Activated T-cell treated with anti-CD3 and anti-CD28 coated beads for 1 hour (primary cell): ENCODE measurements around the gene SLC25A31.

ENCODE experiments used
- DNase-seq: peaks from one replicate; pipeline ENCODE4 v3.0.0-alpha.2; 2020; ENCODE audit warnings: low read depth

The SLC25A31 gene

GRCh38 chr4:127730142-127730913 lies at the start of gene SLC25A31:
SLC25A31 (plus strand) TSS chr4:127730400; CDS start chr4:127730546, 146 bp downstream.
- no peak for DNase-seq

GRCh38 chr4:127685292-127685691 lies 44.9 kb upstream of the SLC25A31 start:
- DNase-seq: no peak

DNA sequence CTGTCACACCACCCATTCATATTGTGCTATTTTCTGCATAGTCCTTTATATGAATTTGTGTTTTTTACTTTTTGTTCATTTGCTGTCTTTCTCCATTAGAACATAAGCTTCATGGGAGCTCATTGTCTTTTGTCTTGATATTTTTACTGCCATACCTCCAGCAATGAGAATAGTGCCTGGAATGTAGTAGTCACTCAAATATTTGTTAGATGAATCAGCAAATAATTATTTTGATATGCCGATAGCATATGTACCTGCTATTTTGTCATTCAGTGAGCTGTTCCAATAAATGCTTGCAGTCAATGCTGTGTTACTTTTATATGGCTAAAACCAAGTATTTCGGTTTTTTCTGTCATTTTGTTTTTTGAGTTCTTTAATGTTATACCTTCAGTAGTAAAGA lies 43.5 kb upstream of the SLC25A31 start:
- DNase-seq: no peak

DNA sequence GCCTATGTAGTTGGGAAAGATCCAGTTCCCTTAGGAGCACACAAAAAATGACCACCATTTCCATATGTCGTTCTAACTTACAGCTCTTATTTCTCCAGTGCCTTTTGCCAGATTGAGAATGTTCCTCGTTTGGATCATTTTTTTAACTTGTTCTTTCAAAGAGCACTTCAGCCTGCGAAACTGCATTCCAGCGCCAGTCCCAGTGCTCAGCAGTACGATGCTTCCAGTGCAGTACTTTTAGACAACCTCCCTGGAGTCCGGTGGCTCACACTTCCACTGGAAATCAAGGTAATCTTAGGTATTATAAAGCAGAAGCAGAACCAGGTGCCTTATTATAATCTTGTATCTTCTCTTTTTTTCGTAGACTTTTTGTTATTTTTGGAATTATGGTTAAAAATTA lies 42.6 kb upstream of the SLC25A31 start:
- DNase-seq: no peak

- DNase-seq: no peak
These were observed 31.4 kb upstream of the SLC25A31 start for GRCh38 chr4:127698789-127699200.

DNA sequence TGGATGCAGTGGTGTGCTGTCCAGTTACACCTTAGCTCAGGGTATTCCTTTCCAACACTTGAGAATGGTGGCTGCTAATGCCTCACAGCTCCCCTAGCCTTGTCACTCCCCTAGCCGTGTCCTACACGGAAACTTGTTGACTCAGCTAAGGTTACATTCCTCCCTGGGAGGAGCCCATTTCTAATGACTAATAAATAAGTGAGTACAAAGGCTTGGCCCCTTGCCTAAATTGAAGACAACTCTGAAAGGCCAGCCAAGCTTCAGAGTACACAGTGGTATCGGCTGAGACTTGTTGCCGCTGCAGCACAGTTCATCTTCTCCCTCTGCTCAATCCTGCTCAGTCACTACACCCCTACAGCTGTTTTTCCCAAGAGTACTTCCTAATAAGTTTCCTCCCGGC lies 21.2 kb upstream of the SLC25A31 start:
- DNase-seq: no peak

DNA sequence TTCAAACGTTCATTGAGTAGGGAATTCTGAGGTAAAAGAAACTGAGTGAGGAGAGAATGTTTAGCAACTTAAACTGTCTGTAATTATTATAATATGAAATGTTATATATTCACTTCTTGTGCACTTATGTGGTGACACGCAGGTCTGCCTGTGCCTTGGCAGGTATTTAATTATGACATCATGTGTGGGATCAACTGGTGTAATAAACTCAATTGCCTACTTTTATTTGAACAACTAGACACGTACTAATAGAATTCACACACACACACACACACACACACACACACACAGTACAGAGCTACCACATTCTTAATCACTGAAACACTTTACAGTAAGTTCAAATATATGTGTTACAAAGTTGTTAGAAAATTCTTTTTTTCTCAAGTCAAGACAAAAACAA lies 20.7 kb upstream of the SLC25A31 start:
- no peak for DNase-seq

GRCh38 chr4:127731406-127731805 lies 1.2 kb downstream of the SLC25A31 start:
- DNase-seq: no peak

GRCh38 chr4:127732623-127733328 lies 2.6 kb downstream of the SLC25A31 start:
- DNase-seq: no peak

DNA sequence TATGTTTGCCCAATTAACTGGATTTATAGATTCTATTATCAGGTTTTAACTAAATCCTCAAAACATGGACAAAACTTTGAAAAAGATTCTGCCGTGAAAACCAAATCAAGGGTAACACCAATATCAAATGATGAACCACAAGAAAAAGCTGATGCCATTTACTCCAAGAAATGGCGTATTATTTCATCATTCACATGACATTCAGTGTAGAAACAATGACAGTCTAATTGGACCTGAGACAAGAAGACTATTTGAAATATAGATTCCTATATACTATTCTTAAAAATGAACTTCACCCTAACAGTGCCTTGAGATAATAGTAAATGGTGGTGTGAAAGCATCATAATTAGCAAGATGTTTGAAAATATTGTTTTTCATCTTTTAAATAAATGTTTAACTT lies 4.8 kb downstream of the SLC25A31 start:
- no peak for DNase-seq

GRCh38 chr4:127737295-127737694 lies 7.1 kb downstream of the SLC25A31 start:
- no peak for DNase-seq

DNA sequence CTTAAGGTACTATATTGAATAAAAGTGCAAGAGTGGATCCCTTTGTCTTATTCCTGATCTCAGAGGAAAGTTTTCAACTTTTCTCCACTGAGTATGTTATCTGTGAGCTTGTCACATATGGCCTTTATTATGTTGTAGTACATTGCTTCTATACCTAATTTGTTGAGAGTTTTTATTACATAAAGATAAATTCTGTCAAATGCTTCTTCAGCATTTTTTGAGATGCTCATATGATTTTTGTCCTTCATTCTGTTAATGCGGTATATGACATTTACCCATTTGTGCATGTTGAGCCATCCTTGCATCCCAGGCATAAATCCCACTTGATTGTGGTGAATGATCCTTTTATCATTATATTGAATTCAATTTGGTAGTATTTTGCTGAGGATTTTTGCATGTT lies 11.0 kb downstream of the SLC25A31 start:
- DNase-seq: no peak

DNA sequence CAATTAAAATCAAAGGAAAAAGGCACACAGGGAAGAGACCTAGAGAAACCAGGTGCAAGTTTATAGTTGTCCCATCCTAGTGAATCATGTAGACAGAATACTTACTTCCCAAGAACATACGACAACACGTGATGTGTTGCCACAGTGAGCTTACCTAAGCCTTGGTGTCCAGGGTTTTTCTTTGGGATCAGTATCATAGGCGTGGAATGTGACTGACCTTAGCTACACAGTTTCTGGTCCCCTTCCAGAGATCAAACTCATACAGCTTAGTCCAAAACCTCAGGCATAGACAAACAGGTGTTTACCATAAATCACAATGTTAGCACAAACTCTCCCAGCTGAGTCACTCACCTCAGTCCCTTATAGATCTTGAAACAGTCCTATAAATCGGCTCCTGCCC lies 17.7 kb downstream of the SLC25A31 start:
- no peak for DNase-seq

GRCh38 chr4:127748957-127749356 lies 18.8 kb downstream of the SLC25A31 start:
- no peak for DNase-seq

DNA sequence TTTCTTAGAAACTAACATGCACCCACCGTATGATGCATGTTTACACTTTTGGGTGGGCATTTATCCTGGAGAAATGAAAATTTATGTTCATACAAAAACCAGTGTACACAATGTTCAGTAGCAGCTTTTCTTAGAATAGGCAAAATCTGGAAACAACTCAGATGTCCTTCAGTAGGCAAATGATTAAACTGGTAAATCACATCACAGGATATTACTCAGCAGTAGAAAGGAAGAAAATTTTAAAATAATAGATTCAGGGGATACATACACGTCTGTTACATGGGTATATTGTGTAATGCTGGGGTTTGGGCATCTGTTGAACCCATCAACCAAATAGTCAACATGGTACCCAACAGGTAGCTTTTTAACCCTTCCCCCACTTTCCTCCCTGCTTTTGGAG lies 26.7 kb downstream of the SLC25A31 start:
- no peak for DNase-seq

DNA sequence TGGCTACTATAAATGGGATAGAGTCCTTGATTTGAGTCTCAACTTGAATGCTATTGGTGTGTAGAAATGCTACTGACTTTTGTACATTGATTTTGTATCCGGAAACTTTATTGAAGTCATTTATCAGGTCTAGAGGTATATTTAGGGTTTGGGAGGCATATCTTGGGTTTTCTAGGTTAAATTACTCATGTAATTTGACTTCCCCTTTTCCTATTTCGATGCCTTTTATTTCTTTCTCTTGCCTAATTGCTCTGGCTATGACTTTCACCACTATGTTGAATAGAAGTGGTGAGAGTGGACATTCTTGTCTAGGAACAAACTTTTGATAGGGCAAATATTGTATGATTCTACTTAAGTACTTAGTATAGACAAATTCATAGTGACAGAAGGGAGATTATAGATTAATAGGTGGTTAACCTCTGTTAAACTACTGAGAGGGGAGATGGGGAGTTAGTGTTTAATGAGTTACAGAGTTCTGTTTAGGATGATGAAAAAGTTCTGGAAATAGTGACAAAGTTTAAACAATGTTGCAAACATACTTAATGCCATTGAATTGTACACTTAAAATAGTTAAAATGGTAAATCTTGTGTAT lies 29.1 kb downstream of the SLC25A31 start:
- no peak for DNase-seq

DNA sequence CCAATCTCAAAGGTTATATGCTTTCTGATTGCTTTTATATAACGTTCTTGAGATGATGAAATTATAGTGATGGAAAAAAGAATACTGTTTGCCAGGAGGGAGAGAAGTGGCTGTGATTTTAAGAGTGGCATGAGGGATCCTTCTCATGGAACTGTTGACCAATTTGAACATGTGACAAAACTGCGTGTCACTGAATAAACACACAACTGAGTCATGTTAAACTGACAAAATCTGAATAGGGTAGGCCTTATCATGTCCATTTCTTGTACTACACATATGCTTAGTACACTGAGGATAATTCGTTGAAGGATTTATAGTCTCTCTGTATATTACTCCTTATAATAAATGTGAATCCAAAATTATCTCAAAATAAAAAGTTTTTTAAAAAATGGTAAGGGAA lies 29.7 kb downstream of the SLC25A31 start:
- no peak for DNase-seq

GRCh38 chr4:127771535-127772275 lies 41.5 kb downstream of the SLC25A31 start:
- no peak for DNase-seq

GRCh38 chr4:127772769-127773671 lies 42.8 kb downstream of the SLC25A31 start:
- DNase-seq: no peak

- no peak for DNase-seq
These were observed 45.6 kb downstream of the SLC25A31 start for GRCh38 chr4:127775843-127776242.

GRCh38 chr4:127776620-127777019 lies 46.4 kb downstream of the SLC25A31 start:
- DNase-seq: no peak
